ENCODE measurements around the gene CST3.

DNA sequence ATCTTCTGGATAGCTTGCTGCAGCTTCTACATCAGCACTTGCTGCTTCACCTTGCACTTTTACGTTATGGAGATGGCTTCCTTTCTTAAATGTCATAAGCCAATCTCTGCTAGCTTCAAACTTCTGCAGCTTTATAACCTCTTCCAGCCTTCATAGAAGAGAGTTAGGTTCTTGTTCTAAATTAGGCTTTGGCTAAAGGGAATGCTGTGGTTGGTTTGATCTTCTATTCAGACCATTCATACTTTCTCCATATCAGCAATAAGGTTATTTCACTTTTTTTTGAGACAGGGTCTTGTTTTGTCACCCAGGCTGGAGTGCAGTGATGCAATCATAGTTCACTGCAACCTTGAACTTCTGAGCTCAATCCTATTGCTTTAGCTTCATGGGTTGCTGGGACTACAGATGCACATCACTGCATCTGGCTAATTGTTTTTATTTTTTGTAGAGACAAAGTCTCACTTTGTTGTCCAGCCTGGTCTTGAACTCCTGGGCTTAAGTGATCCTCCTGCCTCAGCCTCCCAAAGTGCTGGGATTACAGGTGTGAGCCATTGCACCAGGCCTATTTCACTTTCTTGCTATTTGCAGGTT is 12.2 kb upstream of the CST3 start:
- TF ChIP-seq SIN3A (IDR thresholded peaks at IDR 0.05; ENCODE audit: borderline replicate concordance, insufficient read depth, low read length) = no peak
- no peak for TF ChIP-seq POLR2AphosphoS5 (IDR thresholded peaks at IDR 0.05; ENCODE audit: low read depth, low read length)

Data from PFSK-1 (cell line).